Activated naive CD8-positive, alpha-beta T cell treated with anti-CD3 and anti-CD28 coated beads, Interleukin-2, amount 50 U/mL, for 16 hours (primary cell): ENCODE measurements around the gene SDR42E2.
"Not testable (repeated sequence)": the region's sequence is repeated elsewhere in the genome, so short reads cannot be mapped to it uniquely, and the experiment has no call there.

Source experiments
- DNase-seq: peaks from one replicate; pipeline ENCODE4 v3.0.0-alpha.2; 2020; ENCODE audit warnings: low read depth, low spot score

Gene SDR42E2

DNA sequence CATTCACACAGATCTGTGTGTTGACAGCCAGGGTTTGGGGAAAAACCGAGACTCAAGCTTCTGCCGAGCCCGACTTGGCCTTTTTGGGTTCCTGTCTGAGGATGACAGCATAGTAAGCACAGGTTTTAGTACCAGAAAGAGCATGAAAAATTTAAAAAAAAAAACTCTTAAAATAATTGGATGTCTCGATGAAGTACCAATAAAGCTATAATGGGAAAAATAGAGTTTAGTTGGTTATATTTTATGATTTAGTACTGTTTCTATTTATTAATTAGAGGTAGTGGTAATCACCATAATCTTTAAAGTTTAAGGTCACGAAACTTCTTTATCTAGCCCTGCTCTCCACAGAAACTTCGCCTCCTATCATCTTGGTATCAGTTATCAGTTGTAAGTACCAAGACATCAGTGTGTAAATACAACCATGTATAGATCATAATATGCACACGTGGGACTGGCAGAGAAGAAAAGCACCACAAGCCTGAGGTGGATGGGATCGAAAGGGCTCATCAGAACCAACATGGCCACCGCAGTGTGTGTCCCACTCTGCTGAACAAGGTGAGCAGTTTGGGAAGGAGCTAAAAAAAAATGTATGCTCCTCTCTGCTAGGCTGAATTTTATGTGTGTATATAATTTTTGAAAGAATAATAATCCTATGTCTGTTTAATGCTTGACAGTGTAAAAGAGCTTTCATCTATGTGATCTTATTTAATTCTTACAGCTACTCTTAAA, 29.4 kb downstream of the SDR42E2 start:
- no peak for DNase-seq

DNA sequence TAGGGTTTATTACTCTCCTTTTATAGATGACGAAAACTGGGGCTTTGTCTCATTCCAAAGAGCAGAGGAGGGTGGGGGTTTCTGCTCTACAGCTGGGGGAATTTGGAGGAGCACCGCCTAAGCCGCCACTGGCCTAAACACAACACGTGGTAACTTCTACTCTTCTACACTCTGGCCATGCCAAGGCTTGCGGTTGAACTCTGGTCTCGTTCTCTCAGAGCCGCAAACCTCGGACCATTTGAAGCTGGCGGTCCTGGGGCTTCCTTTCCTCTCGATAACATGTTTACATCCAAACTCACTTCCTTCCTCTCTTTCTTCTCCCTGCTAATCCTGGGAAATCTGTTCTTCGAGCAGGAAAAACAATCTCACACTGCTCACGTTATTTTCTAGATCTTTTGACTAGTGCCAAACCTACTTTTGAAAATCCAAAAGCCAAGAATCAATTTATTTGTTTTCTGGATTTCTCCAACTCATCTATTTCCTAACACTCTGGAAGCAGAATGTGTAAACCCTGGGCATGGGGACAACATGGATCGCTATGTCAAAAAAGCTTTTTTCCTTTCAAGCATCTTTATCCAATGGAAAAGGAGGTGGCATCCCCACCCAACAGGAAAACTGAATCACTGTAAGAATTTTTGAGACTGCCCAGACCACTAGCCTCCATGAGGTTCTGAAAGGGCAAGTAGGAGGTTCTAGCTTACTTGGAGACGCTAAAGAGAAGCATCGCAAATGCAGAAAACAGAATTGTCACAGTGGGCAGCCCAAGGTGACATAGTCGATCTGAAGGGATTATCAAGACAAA, 30.2 kb downstream of the SDR42E2 start:
- DNase-seq = peak; percentile 7

DNA sequence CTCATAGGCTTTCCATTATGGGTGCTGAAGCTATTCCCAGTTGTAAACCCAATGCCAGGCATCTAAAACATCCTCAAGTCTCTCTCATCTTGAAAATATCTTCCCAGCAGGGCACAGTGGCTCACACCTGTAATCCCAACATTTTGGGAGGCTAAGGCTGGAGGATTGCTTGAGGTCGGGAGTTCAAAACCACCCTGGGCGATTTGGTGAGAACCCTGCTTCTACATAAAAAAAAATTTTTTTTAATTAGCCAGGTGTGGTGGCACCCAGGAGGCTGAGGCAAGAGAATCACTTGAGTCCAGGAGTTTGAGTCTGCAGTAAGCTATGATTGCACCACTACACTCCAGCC, 30.7 kb downstream of the SDR42E2 start:
- DNase-seq = no peak

DNA sequence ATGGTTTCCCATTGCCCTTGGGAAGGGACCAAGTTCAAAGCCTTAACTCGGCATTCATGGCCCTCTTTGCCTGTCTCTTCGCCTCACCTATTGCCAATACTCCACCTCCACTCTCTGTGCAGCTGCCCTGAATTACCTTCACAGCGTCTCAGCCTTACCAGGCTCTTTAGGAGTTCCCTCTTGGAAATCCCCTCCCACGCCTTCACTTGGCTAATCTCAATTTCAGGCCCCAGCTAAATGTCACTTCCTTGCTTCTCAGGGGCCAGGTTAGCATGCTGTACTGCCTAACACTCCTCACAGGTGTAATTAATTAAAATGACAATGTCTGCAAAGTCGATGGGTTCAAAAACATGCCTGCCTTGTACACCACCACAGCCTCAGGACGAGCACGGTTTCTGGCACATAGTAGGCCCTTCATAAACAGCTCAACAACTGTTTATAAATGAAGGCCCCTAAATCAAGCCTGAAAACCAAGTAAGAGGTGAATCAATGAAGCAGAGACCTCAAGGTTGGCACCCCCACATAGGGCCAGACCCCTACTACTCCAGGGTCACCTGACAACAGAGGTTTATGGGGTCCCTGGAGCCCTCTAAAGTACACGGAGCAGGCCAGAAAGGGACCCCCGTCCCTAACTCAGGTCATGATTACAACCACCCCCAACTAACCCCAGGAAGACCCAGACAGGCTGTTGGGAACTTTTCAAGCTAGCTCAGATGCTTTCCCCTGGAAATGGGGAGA, 32.6 kb downstream of the SDR42E2 start:
- no peak for DNase-seq

DNA sequence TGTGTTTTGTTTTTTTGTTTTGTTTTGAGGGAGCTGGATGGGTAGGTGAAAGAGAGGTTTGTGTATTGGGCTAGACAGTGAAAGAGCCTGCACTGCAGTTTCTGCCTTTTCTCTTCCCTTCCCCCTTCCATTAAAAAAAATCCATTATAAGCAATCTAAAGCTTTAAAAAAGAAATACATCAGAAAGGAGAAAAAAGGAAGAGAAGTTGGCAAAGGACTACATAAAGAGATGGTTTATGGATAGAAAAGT, 33.1 kb downstream of the SDR42E2 start:
- no peak for DNase-seq

DNA sequence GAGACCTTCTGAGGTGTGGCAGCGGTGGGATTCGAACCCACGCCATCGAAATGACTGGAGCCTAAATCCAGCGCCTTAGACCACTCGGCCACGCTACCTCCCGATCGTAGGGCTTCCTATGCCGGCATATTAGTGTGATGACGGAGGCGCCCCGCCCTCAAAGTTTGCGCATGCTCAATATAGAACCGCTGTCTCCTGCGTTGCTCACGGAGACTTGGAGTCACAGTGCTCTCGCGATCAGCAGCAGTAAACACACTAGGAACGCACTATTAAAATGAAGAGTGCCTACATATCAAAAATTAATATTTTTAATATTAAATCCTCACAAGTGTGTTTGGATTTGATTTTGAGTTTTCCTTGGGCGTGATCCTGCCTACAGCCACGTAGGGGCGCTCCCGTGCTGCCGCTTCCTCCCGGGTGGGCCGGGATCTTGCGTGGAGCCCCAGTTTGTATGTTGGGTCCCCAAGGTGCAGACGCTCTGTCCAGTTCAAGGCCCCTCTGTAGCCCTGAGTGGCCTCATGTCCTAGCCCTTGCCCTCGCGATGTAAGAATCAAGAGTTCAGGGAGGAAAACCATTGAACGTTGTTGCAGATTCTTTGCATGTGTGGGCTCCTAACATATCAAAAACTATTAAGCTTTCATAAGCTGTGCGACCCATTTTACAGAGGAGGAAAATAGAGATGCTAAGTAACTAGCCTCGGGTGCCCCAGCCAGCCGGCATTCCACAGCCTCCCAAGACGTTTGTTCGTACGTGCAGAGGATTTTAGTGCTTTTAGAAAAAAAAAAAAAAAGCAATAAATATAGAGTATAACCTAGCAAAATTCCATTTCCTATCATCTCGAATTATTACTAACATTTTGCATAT, 33.6 kb downstream of the SDR42E2 start:
- DNase-seq = peak; percentile 75

DNA sequence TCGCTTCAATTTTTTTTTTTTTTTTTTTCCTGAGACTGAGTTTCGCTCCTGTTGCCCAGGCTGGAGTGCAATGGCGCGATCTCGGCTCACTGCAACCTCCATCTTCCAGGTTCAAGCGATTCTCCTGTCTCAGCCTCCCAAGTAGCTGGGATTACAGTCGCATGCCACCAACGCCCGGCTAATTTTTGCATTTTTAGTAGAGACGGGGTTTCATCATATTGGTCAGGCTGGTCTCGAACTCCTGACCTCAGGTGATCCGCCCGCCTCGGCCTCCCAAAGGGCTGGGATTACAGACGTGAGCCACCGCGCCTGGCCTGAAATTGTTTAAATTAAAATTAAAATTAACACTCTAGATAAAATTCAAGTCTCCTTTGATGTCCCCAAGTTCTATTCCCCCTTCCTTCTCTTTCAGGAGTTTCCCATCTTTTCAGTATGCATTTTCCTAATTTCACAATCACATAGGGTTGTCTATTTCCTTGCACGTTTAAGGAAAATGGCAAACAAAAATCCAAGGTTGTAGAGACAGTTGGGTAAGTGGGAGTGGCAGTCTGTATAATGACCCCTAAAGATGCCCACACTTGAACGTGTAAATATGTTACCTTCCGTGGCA, 34.4 kb downstream of the SDR42E2 start:
- not testable (repeated sequence) for DNase-seq

DNA sequence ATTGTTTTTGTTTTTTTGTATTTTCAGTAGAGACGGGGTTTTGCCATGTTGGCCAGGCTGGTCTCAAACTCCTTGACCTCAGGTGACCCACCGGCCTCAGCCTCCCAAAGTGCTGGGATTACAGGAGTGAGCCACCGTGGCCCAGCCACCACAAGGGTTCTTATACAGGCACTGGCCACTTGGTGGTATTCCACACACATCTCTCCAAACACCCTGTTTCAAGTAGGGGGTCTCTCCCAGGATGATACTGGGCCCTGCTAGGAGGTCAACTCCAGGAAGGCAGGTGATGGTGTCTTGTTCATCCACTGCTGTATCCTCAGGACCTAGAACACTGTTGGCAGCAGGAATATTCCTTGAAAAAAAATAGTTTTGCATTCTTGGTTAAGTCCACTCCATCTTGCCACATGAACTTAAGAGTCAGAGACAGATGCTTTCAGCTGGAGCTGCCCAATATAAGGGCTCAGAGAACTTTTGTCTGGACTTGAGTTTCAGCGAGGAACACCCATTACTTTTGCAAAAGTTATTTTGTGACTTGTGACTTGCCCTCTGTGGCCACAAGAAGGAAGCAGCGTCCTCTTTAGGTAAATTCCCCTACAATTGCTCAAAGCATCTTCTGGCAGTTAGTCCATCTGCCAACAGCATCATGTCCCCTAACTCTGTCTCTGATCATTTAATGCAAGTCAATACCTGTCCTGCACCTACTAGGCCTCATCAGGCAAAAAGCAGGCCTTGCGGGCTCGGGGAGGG, 36.4 kb downstream of the SDR42E2 start:
- no peak for DNase-seq

DNA sequence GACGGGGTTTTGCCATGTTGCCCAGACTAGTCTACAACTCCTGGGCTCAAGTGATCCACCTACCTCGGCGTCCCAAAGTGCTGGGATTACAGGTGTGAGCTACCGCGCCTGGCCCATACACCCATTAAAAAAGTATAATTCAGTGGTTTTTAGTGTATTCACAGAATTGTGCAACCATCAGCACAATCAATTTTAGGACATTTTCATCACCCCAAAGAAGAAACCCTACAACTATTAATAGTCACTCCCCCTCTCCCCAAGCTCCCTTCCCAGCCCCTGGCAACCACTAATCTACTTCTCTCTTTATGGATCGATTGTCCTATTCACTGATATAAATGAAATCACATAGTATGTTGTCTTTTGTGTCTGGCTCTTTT, 39.9 kb downstream of the SDR42E2 start:
- no peak for DNase-seq

DNA sequence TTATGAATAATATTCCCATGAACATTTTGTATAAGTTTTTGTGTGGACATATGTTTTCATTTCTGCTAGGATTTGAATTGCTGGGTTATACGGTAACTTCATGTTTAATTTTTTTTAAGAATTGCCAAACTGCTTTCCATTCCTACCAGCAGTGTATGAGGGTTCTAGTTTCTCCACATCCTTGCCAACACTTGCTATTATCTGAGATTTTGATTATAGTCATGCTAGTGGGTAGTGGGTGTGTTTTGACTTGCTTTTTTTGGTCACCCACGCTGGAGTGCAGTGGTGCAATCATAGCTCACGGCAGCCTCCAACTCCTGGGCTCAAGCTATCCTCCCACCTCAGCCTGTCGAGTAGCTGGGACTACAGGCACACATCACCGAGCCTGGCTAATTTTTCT, 40.8 kb downstream of the SDR42E2 start:
- no peak for DNase-seq

DNA sequence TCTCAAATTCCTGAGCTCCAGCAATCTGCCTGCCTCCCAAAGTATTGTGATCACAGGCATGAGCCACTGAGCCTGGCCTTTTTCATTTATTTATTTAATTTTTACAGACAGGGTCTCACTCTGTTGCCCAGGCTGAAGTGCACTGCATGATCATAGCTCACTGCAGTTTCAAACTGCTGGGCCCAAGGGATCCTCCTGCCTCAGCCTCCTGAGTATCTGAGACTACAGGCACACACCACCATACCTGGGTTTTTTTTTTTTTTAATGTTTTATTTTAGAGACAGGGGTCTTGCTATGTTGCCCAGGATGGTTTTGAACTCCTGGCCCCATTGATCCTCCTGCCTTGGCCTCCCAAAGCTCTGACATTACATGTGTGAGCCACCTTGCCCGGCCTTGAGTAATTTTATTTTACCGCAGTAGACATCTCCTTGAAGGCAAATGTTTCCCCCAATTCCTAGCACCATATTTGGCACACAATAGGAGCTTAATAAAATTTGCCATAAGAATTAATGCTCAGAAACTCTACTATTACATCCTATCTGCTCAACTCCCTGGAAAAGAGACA, 41.9 kb downstream of the SDR42E2 start:
- no peak for DNase-seq

DNA sequence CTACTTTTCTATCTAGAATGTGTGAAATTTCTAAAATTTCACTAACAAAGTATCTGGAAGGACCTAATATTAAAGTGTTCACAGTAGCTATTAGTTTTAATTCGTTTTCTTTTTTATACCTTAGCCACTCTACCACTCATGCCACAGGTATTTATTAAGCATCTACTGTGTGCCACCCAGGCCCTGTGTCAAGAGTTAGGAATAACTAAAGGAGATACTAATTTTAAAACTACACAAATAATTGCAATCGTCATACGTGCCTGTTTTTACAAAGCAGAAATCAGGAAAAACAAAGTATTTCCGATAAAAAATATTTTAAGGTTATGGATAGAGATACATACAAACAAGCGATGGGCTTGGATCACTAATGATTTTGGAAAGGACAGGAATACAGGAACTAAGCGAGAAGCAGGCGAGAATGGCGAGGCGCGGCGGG, 43.3 kb downstream of the SDR42E2 start:
- no peak for DNase-seq

DNA sequence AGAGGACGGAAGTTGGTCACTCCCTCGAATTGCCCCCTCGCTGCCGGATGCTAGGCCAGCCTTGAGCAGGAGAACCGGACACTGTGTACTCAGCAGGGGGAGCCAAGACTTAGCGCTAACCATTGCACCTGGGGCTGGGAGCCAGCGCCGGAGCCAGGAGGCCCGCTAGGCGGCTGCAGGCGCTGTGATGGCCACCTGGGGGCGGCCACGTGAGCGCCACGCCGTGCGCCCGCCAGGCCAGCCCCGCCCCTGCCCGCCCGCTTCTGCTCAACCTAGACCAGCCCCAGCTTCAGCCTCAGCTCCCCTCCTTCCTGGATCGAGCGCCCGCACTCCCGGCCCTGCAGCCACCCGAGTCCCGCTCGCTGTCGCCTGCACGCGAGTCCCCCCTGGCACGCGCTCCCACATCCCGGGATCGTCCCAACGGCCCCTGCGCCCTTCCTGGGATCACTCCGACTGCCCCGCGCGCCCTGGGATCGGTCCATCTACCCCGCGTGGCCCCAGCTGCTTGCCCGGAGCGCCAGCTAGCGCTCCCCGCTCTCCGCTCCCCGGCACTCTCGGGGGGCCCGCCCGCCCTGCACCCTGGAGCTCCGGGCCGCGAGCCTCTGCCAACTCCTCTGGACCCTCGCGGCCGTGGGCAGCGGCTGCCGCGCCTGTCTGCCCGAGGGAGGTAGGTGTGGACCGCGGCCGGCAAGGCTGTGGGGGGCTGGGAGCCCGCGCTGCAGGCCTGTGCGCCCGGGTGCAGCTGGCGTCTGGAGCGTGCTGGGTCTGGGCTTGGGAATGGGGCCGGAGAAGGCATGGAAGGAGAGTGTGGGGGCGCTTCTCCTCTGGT, 43.9 kb downstream of the SDR42E2 start, which contains the start of gene EEF2K:
TSS of gene EEF2K (plus strand) at position 266 of the 829 bp plus-strand sequence. CDS start 19,452 bp downstream, outside the sequence.
- DNase-seq = peak; percentile 70

DNA sequence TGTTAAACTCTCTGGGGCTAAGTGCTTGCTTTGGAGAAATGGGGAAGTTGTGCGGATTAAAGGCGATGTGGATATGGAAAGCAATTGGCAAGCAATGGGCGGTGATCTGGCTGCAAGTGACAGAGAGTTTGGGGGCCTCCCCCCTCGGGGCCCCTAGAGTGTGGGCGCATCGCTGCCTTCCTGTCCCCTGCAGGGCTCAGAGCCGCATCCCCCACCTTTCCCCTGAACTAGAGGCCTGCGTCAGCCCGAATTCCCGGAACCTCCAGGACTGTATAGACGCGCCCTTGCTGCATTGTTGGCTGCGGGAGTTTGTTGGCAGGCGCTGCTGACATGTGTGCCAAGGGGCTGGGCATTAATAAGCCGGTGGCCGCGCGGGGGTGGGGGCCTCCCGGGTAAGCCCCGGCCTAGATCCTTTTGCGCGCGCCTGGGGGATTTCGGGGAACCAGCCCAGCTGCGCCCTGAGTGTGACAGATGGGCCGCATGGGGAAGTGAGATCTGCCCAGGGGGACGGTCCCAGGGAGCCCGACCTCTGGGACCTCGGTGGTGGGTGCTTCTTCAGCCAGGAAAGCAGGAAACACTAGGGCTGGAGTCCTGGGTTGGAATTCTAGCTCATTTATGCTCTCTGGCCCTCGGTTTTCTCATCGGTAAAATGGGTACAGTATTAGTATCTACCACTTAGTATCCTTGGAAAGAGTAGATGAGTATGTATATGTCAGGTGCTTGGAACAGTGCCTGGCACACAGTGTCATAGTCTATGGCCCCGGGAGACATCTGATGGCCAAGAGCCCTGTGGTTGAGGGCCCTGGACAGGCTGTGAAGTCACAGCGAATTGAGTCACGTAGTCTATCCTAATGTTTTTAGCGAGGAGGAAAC, 44.8 kb downstream of the SDR42E2 start:
- DNase-seq = peak; percentile 51

DNA sequence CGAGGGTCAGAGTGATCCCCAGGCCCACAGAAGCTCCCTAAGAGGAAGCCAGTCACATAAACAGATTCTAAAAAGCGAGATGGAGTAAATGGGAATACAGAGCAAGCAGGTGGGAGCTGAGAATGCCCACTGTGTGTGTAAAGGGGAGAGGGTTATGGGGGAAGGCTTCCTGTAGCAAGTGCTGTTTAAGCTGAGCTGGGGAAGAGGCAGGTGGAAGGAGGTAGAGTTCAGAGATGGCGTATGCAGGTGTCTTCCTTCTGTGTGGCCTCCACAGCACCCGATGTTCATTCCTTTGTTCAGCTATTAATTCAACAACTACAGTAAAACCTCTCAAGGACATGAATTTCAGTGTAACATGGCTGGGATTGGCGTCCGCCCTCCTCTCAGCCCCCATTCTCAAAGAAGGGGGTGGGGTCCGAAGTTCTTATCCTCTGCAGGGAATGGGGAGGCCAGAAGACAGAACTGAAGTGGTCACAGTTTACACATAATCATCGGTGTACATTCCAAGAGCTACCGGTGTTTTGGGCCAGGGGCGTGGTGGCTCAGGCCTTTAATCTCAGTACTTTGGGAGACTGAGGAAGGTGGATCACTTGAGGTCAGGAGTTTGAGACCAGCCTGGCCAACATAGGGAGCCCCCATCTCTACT, 45.5 kb downstream of the SDR42E2 start:
- DNase-seq = no peak

DNA sequence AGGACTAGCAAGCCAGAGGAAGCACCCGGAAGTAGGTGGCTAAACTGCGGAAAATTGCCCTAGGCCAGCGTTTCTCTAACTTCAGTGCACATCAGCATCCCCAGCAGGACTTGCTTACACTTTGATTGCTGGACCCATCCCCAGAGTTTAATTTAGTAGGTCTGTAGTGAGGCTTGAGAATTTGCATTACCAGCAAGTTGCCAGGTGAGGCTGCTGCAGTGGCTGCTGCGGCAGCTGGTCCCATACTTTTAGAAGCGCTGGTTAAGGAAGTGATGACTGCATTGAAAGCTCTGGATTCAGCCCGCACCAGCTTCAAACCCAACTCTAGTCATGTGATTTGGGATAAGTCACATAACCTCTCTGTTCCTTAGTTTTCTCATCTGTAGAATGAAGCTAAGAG, 48.0 kb downstream of the SDR42E2 start:
- DNase-seq = no peak

DNA sequence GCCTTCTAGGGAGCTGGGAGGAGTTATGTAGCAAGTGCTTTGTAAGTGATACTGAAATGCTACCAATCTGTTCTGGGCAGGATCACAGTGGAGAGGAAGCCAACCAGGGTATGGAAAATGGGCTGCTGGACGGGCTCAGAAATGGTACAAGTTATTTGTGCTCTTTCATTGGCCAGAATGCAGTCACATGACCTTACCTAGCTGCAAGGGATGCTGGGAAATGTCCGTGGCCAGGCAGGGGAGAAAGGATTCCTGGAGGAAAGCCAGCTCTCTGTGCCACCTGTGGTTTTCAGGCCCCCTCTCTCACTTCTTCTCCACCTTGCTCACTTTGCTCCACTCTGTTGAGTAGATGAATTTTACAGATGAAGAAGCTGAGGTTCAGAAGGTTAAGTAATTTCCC, 48.5 kb downstream of the SDR42E2 start:
- DNase-seq = no peak

DNA sequence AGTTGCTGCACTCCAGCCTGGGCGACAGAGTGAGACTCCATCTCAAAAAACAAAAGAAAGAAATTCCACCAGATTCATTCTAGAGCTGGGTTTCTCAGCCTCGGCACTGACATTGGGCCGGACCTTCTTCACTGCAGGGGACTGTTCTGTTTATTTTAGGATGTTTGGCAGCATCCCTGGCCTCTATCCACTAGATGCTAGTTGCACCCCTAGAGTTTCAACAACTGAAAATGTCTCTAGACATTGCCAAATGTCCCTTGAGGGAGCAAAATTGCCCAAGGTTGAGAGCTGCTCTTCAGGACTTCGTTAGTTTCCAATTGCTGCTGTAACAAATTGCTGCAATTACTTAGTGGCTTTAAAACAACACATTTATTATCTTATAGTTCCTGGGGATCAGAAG, 50.9 kb downstream of the SDR42E2 start:
- DNase-seq = no peak
